NCI-H510A (cell line): Measurements from ENCODE around the gene GAPT.

ENCODE experiments used
- DNase-seq: peaks from one replicate; lab custom pipeline; 2025; lab: John Stamatoyannopoulos, UW

GAPT gene

GRCh38 chr5:58462154-58462553 is 29.1 kb upstream of the GAPT start:
- DNase-seq: no peak

- no peak for DNase-seq
Measured at GRCh38 chr5:58462623-58463230, 28.5 kb upstream of the GAPT start.

DNA sequence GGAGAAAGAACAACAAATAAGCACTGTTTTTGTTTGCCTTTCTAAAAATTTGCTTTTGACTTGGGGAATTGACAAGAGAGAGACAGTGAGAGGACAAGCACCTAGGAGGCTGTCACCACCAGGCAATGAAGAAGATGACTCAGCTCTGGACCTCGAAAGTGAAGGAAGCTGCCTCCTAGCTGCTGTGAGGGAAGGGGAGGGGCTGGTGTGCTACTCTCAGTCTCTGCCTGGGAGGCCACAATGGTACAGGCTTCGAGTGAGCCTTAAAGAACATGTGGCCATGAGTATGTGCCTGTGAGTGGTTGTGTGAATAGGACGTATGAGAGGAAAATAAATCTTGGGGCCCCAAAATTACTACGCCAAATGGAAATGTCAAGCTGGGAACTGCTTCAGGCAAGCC is 24.3 kb upstream of the GAPT start:
- DNase-seq: no peak

GRCh38 chr5:58469896-58470295 is 21.3 kb upstream of the GAPT start:
- no peak for DNase-seq

DNA sequence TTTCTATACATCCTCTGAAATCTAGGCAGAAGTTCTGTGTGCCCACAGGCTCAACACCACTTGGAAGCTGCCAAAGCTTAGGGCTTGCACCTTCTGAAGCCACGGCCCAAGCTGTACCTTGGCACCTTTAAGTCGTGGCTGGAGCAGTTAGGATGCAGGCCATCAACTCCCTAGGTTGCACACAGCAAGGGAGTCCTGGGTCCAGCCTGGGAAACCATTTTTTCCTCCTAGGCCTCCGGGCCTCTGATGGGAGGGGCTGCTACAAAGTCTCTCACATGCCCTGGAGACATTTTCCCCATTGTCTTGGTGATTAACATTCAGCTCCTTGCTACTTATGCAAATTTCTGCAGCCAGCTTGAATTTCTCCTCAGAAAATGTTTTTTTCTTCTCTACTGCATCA is 15.8 kb upstream of the GAPT start:
- DNase-seq: no peak

- DNase-seq: no peak
Measured at GRCh38 chr5:58477760-58478376, 13.4 kb upstream of the GAPT start.

GRCh38 chr5:58481066-58481676 is 10.1 kb upstream of the GAPT start:
- no peak for DNase-seq

DNA sequence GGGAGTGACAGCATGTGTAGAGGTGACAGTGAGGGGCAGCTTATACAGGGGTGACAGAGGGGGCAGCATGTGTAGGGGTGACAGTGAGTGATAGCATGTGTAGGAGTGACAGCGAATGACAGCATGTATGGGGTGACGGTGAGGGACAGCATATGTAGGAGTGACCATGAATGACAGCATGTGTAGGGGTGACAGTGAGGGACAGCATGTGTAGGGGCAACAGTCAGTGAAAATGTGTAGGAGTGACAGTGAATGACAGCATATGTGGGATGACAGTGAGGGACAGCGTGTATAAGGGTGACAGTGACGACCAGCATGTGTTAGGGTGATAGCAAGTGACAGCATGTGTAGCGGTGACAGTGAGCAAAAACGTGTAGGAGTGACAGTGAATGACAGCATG is 9.4 kb upstream of the GAPT start:
- DNase-seq: no peak

GRCh38 chr5:58482536-58482935 is 8.7 kb upstream of the GAPT start:
- no peak for DNase-seq

DNA sequence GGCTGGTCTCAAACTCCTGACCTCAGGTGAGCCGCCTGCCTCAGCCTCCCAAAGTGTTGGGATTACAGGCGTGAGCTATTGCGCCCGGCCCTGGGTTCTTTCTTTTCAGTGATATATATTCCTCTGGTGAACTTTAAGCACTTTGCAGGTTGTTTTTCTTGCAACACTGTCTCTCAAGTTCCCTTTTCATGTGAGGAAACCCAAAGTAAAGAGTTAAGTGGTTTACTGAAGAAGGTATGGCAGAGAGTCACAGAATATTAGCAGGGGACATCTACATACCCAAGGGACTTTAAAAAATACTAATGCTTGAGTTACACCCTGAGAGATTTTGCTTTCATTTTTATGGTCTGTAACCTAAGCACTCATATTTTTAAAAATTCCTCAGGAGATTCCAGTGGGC is 6.7 kb upstream of the GAPT start:
- no peak for DNase-seq

DNA sequence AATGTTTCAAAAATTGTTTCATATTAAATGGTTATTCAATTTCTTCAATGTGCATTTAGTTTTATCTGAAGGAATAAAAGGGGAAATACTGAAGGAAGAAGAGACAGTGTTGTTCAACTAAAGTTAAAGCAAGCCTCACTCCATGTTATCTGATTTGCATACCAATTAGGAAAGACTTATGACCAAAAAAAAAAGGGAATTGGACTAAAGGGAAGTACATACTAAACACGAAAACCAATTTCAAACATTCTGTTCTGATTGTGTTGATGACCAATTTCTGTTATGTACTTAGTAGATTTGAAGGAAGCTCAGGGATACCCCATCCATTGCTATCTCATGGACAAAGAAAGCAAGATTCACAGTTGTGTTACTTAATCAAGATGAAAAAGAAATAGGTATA is 4.9 kb upstream of the GAPT start:
- DNase-seq: no peak

DNA sequence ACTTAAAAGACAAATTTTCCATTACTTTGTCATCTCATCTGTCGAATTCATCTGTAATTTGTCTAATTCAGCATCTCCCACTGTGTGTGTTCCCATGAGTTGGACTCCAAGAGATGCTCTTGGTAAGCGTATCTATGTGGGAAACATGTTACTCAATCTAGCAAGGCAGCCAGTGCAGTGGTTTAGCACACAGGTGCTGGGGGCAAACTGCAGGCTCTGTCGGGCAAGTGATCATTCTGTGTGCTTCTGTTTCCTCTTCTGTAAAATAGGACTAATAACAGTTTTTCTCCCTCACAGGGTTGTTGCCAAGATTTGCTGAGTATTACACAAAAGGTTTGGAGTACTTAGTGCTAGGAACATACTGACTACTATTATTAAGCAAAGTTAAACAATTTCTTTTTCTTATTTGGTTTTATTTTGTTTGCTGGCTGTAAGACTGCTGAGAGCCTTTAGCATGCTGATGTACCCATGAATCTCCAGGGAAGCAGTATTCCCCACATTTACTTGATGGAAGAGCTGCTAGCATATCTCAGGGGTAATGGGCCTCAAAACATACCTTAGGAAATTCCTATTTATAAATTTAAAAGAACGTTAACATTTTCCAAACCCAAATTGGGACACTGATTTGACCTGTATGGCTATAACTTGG is 709 bp upstream of the GAPT start:
- no peak for DNase-seq

- no peak for DNase-seq
Measured at GRCh38 chr5:58493141-58493540, 1.9 kb downstream of the GAPT start.

GRCh38 chr5:58496488-58496887 is 5.3 kb downstream of the GAPT start:
- no peak for DNase-seq

- no peak for DNase-seq
Measured at GRCh38 chr5:58497386-58497785, 6.2 kb downstream of the GAPT start.

GRCh38 chr5:58497921-58498320 is 6.7 kb downstream of the GAPT start:
- DNase-seq: no peak

- DNase-seq: no peak
Measured at GRCh38 chr5:58498340-58498942, 7.2 kb downstream of the GAPT start.

GRCh38 chr5:58499231-58499630 is 8.0 kb downstream of the GAPT start:
- no peak for DNase-seq

GRCh38 chr5:58499941-58500340 is 8.7 kb downstream of the GAPT start:
- DNase-seq: no peak

DNA sequence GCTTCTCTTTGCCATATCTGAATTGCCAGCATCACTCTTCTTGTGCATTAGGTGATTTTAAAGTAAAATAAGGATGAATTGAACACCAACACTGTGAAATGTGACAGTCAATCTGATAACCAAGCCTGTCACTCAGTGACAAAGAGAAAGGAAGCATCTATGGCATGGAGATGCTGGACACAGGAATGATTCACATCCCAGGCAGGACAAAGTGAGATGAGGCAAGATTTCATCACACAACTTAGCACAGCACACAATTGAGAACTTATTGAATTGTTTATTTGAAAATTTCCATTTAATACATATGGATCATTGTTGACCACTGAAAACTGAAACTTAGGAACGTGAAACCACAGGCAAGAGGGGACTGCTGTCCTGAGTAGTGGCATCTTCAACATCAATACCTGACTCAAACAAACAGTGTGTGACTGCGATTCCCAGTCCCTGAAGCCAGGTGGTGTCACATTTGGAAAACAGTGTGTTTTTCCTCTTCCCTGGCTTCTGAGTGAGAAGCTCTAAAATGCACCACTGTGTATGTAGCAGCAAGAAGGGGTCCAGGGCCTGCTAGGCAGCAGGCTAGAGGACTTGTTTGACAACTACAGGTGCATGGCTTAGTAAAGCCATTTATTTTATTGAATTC is 10.7 kb downstream of the GAPT start:
- no peak for DNase-seq

DNA sequence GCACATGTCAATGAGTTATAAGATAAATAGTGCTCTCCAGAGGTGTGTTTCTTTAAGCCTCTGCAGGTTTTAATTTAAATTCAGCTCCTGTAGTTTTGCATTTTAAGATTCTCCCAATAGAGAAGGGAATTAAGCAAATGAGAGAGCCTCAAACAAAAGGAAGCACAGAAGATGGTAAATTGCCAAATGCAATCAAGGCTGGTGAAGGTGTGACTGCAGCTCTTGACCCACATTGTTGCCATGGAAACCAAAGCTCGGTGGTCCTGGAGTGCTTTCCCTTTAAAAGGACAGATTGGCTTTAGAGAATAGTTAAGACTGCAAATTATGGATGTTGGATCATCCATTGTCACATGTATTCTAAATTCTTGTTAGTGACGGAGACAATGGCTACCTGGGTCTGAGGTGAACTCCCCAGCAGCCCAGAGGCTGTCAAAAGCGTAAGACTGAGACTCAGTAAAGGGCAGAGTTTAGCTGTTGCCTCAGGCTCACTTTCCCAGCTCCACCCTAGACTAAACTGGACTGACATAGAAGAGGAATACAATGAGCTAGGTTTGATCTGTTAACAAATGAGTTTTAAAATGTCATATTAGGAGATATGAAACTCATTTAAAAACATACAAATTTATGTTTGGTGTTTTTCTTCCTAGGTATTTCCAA is 12.3 kb downstream of the GAPT start:
- no peak for DNase-seq

DNA sequence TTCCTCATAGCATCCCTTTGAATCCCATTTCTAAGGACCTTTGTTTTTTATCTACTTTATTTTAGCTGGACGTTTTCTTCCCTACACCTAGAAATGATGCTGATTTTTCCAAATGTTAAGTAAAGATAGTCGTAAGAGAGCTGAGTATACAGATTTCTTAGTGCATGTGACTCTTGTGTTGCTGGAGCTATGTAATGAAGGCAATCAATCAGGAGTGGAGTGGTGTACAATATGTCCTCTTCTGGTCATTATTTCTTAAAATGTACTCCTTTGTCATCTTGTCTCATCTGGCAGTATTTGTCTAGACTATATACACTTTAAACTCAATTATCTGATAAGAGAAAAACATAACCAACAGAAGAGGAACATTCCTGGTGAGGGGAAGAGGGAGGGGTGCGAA is 13.5 kb downstream of the GAPT start:
- DNase-seq: no peak
